Adrenal gland (tissue), 12 donors: Measurements from ENCODE around the gene TSPAN2. TPM values are rescaled to one million over a fixed set of nuclear protein-coding genes. Genes with fewer than 3 reads are reported as not detected.

Experiments used
- DNase-seq, 7 donors: peaks; one replicate each; pipeline ENCODE4 v3.0.0-alpha.2; 2019 to 2020
- H3K27ac ChIP-seq, 5 donors: fragments of 200-600 bp; sonication (generic) in 4 of 5; 1 replicate in 3 of 5; 2 replicates in 2 of 5; pipeline versions ENCODE4 v1.5.1 to v1.8.0; 2016 to 2020; ENCODE audit warnings: mild to moderate bottlenecking in 1 of 5
- H3K27me3 ChIP-seq: fragments of 200-600 bp; 2 replicates; pipeline ENCODE4 v1.8.0; 2021
- H3K36me3 ChIP-seq, 2 donors: fragments of 200-600 bp; replicated peaks in 1 of 2; 1 replicate in 1 of 2; 2 replicates in 1 of 2; pipeline versions ENCODE4 v1.5.1 to v1.8.0; 2018 to 2022
- H3K4me1 ChIP-seq, 2 donors: fragments of 200-600 bp; replicated peaks in 1 of 2; 1 replicate in 1 of 2; 2 replicates in 1 of 2; pipeline versions ENCODE4 v1.5.1 to v1.8.0; 2018 to 2021
- H3K4me3 ChIP-seq, 4 donors: fragments of 200-600 bp; sonication (generic) in 3 of 4; one replicate each; pipeline ENCODE4 v1.5.1; 2016 to 2018
- H3K9me3 ChIP-seq, 3 donors: fragments of 200-600 bp; sonication (generic) in 1 of 3; replicated peaks in 1 of 3; 1 replicate in 2 of 3; 2 replicates in 1 of 3; pipeline versions ENCODE4 v1.5.1 to v1.8.0; 2016 to 2021
- POLR2A ChIP-seq, 2 donors: fragments of 450-650 bp; IDR thresholded peaks; one replicate each; pipeline ENCODE4 v1.6.1; 2017; ENCODE audit warnings: antibody characterized with exemption in 2 of 2, mild to moderate bottlenecking in 2 of 2, moderate library complexity in 1 of 2
- WGBS, 4 donors: extraction: QIAGEN DNeasy Blood & Tissue Kit in 2 of 4; methylation state at CpG; one replicate each; pipeline versions ENCODE4 v1.1.5 to v1.1.7; 2013 to 2017; 5-methylcytosine and 5-hydroxymethylcytosine counted together
- intact Hi-C, 2 donors: fragments of 100-400 bp; cut with DNase I; formaldehyde crosslinking; loops; one replicate each; pipeline versions ENCODE4 v1.14.1 to v1.15.0; 2022 to 2023
- polyA plus RNA-seq, 3 donors: library from polyadenylated mRNA; stranded (reverse); fragments of 200-250 nt in 2 of 3; fragments of 350-450 nt in 1 of 3; fragmentation: Illumina TruSeq in 1 of 3; extraction: RNeasy Lipid Tissue Mini Kit (QIAGEN cat#74804) in 1 of 3; gene quantifications; one replicate each; pipeline ENCODE4 v1.2.3, GENCODE V29; 2013 to 2014
- total RNA-seq, 9 donors: library from RNA; depleted of rRNA in 4 of 9; stranded (reverse); fragments of >200 nt in 4 of 9; fragments of 120-200 nt in 1 of 9; fragmentation: NEBNext Ultra II Directional in 1 of 9; extraction: Animal tissue kit (Norgen Biotek cat#: 25700) in 1 of 9; gene quantifications; one replicate each; pipeline versions ENCODE4 v1.1.0 to v1.2.4, GENCODE V29; 2013 to 2023
- TF ChIP-seq, protein P1 (sequence below), 6 experiments: fragments of 450-650 bp in 4 of 6; fragments of 200-600 bp in 2 of 6; sonication (generic) in 1 of 6; IDR thresholded peaks; 1 replicate in 5 of 6; 2 replicates in 1 of 6; pipeline versions ENCODE4 v1.5.1 to v1.8.0; 2016 to 2021; ENCODE audit warnings: antibody characterized with exemption in 6 of 6, mild to moderate bottlenecking in 2 of 6, moderate library complexity in 1 of 6
- donor health status: healthy with polysubstance abuse.
- donor health status: Bipolar disorder and iron deficiency.
- donor health status: DM: yes; HTN: yes; CAD: no.
- donor health status: DM: no; HTN: no; CAD: no.
- donor health status: DM: no; HTN: no; CAD: no.
- donor health status: DM: yes; HTN: yes; CAD: no.

The TSPAN2 gene
- total and polyA plus RNA-seq, 12 donors, result 0.28 to 1.5 (median 0.71) TPM

DNA sequence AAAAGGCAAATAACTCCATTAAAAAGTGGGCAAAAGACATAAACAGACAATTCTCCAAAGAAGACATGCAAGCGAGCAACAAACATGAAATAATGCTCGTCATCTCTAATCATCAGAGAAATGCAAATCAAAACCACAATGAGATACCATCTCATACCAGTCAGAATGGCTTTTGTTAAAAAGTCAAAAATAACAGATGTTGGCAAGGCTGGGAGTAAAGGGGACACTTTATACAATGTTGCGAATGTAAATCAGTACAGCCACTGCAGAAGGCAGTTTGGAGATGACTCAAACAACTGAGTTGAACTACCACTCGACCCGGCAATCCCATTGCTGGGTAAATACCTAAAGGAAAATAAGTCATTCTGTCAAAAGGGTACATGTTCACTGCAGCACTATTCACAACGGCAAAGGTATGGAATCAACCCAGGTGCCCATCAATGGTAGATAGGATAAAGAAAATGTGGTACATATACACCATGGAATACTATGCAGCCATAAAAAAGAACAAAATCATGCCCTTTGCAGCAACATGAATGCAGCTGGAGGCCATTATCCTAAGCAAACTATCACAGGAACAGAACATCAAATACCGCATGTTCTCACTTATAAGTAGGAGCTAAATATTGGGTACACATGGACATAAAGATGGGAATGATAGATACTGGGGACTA lies 25.9 kb downstream of the TSPAN2 start:
- WGBS, 4 donors, result 76 to 83% (median 79%) methylated on average over 7 of the region's 7 CpGs
- Histone ChIP-seq H3K36me3 (no peaks in the 10 kb centered on the region), H3K4me3 (no peak overlapping the region), H3K4me1 (no peaks in the 10 kb centered on the region), H3K27me3 (no peaks in the 10 kb centered on the region), H3K9me3 (no peaks in the 10 kb centered on the region), H3K27ac (no peak overlapping the region)
- intact Hi-C loops, result no loop called here
- TF ChIP-seq, protein P1, sequence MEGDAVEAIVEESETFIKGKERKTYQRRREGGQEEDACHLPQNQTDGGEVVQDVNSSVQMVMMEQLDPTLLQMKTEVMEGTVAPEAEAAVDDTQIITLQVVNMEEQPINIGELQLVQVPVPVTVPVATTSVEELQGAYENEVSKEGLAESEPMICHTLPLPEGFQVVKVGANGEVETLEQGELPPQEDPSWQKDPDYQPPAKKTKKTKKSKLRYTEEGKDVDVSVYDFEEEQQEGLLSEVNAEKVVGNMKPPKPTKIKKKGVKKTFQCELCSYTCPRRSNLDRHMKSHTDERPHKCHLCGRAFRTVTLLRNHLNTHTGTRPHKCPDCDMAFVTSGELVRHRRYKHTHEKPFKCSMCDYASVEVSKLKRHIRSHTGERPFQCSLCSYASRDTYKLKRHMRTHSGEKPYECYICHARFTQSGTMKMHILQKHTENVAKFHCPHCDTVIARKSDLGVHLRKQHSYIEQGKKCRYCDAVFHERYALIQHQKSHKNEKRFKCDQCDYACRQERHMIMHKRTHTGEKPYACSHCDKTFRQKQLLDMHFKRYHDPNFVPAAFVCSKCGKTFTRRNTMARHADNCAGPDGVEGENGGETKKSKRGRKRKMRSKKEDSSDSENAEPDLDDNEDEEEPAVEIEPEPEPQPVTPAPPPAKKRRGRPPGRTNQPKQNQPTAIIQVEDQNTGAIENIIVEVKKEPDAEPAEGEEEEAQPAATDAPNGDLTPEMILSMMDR (IDR thresholded peaks at IDR 0.05), result no peak
- no peak for TF ChIP-seq POLR2A (IDR thresholded peaks at IDR 0.05)
- no peak for DNase-seq

GRCh38 chr1:115062542-115063004 lies 26.7 kb downstream of the TSPAN2 start:
- WGBS, 4 donors, result 60 to 75% (median 68%) methylated on average over 7 of the region's 7 CpGs
- Histone ChIP-seq H3K4me3 (no peak overlapping the region), H3K27me3 (no peaks in the 10 kb centered on the region), H3K36me3 (no peaks in the 10 kb centered on the region), H3K9me3 (no peaks in the 10 kb centered on the region), H3K27ac (no peak overlapping the region), H3K4me1 (no peaks in the 10 kb centered on the region)
- TF ChIP-seq, protein P1 (IDR thresholded peaks at IDR 0.05), result no peak
- TF ChIP-seq POLR2A (IDR thresholded peaks at IDR 0.05), result no peak
- intact Hi-C loops, result no loop called here
- peak in 2 of 7 donors; percentile 4 to 30 for DNase-seq

DNA sequence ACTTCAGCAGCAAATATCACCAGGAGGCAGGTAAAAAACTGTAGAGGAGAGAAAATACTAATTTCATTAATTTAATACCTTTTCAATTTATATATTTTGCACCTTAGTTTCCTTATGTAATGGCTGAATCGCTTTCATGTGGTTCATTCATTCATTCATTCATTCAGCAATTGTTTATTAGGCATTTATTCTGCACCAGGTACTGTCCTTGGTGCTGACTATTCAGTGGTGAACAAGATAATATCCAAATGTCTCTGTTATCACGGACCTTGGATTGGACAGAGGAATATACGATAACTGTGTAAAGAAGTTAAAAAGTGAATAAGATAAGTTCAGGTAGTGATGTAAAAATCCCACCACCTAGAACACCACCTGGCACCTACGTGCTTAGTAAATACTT lies 28.8 kb downstream of the TSPAN2 start:
- DNase-seq, result no peak
- H3K9me3 ChIP-seq, result no peaks in the 10 kb centered on the region
- intact Hi-C loops, result no loop called here
- no peak overlapping the region for H3K4me3 ChIP-seq
- H3K27ac ChIP-seq, result no peak overlapping the region
- TF ChIP-seq, protein P1 (IDR thresholded peaks at IDR 0.05), result no peak
- no peak for TF ChIP-seq POLR2A (IDR thresholded peaks at IDR 0.05)
- H3K36me3 ChIP-seq, result no peaks in the 10 kb centered on the region
- H3K4me1 ChIP-seq, result no peaks in the 10 kb centered on the region
- H3K27me3 ChIP-seq, result no peaks in the 10 kb centered on the region
- WGBS, 4 donors, result 55 to 69% (median 56%) methylated on average over 4 of the region's 4 CpGs

GRCh38 chr1:115059316-115059715 lies 30.0 kb downstream of the TSPAN2 start:
- WGBS, 4 donors, result 39 to 48% (median 44%) methylated on average over 2 of the region's 2 CpGs
- H3K4me3 ChIP-seq, result no peak overlapping the region
- intact Hi-C loops, result no loop called here
- H3K36me3 ChIP-seq, result no peaks in the 10 kb centered on the region
- H3K27ac ChIP-seq, result no peak overlapping the region
- H3K4me1 ChIP-seq, result no peaks in the 10 kb centered on the region
- H3K27me3 ChIP-seq, result no peaks in the 10 kb centered on the region
- no peak for DNase-seq
- no peaks in the 10 kb centered on the region for H3K9me3 ChIP-seq
- no peak for TF ChIP-seq POLR2A (IDR thresholded peaks at IDR 0.05)
- TF ChIP-seq, protein P1 (IDR thresholded peaks at IDR 0.05), result no peak
